HG03025 (cell line): ENCODE results near the gene RPL27.
"Not testable (repeated sequence)": the region's sequence is repeated elsewhere in the genome, so short reads cannot be mapped to it uniquely, and the experiment has no call there.

Experiments used
- ATAC-seq: cut with Tn5 transposase; IDR thresholded peaks from one replicate; pipeline ENCODE4 v1.9.1; 2021; ENCODE audit warnings: mild to moderate bottlenecking, moderate library complexity; ENCODE audit not compliant: unreplicated experiment, low FRiP score

RPL27 gene

DNA sequence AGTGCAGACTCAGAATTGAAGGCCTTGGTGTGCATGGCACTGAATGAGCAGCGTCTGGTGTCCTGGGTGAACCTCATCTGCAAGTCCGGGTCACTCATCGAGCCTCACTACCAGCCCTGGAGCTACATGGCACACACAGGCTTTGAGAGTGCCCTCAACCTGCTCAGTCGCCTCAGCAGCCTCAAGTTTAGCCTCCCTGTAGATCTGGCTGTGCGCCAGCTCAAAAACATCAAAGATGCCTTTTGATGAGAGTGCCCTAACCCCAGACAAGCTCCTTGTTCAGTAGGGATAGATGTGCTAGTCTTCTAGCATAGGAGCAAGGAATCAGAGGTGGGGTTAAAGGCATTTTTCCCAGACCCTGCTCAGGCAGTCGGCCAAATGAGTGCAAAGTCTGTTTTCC, 6.7 kb upstream of the RPL27 start:
- no peak for ATAC-seq

DNA sequence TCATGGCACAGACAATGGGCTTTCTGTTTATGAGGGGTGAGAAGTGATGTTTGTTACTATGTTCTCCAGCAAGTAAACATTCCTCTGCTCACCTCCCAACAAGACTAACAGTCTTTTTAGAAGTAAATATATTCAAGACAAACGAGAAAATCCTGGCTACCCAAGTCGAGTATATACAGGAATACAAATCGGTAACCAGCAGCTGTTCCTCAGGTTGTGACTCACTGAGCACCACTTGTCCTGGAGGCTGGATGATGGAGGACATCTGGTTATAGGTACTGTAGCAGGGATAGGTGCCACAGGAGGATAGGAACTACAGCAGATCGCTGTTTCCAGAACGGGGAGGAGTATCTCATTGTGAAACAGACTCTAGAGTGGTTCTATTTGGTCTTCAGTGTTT, 5.3 kb upstream of the RPL27 start:
- ATAC-seq, result no peak

- not testable (repeated sequence) for ATAC-seq
Observed at GRCh38 chr17:42993913-42994312, 4.3 kb upstream of the RPL27 start.

GRCh38 chr17:42997390-42997983, 732 bp upstream of the RPL27 start:
- ATAC-seq, result no peak

DNA sequence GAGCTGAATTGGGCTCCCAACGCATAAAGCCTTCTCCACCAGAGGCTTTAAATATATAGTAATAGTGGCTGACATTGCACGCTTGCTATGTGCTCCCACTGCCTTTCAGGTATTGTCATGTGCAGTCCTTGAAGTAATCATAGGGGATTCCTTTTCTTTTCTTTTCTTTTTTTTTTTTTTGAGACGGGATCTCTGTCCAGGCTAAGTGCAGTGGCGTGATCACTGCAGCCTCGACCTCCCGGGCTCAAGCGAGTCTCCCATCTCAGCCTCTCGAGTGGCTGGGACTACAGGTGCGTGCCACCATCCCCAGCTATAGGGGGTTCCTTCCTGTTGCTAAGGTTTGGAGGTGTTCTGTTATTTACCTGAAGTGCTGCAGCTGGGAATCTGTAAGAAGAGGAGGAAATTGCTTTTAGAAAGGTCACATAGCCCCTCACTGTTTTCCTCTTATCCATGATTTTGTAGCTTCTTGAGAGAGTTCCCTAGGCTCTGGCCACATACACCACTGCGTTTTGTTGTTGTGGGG, 845 bp downstream of the RPL27 start:
- no peak for ATAC-seq

GRCh38 chr17:43000894-43001293, 2.7 kb downstream of the RPL27 start:
- ATAC-seq, result not testable (repeated sequence)

- no peak for ATAC-seq
Observed at GRCh38 chr17:43003542-43004172, 5.4 kb downstream of the RPL27 start.

DNA sequence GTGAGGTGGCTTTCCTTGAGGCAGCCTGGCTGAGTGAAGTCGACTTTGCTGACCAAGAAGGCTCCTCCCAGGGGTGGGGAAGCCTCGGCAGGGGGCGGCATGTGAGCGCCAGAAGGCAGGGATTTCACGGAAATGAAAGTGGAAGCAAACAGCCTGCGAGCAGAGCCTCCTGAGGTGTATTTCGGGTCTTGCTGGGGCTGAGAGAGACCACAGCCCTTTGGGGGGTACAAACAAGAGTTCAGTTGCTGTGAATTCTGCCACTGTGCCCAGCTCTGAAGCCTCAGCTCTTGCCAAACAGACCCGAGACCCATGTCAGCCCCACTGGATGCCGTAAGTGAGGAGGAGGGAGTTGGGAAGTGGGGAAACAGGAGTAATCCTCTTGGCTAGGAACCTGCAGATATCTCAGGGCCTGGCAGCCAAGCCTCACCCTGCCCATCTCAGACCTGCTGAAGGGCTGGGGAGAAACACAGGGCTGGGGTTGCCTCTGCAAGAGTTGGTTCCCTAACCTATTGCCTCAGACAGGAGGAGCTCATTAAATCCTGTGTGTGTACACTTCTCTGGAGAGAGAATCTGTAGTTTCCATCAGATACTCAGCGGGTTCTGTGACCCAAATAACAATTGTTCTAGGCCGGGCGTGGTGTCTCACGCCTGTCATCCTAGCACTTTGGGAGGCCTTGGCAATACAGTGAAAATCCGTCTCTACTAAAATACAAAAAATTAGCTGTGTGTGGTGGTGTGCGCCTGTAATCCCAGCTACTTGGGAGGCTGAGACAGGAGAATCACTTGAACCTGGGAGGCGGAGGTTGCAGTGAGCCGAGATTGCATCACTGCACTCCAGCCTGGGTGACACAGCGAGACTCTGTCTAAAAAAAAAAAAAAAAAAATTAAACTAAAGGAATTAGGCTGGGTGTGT, 8.7 kb downstream of the RPL27 start, which contains the start of gene IFI35:
Gene IFI35 (plus strand): TSS at position 146 of the 913 bp plus-strand sequence. CDS start 164 bp downstream, at position 310.
- no peak for ATAC-seq

DNA sequence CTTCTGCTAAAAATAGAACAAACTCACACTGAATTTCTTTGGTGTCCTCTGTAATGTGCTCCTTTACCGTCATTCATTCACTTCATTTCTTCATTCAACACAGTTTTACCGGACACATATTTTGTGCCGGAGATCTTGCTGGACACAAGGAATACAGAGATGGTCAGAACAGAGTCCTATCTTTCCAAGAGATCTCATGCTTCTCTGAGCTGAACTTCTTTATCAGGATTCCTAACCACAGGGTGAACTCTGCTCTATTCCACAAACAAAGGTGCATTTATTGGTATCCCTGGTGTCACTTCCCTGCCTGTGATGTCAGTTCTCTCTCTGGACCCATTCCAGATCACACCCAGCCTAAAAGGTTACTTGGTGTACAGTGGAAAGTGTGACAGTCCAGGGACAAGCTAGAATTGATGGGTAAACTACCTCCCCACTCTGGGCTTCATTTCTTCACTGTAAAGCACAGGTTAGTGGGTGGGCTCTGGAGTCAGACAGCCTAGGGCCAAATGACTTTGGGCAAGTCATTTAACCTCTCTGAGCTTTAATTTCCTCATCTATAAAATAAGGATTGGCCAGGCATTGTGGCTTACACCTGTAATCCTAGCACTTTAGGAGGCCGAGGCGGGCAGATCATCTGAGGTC, 12.6 kb downstream of the RPL27 start:
- ATAC-seq, result no peak

- ATAC-seq, result no peak
Observed at GRCh38 chr17:43011728-43012472, 13.7 kb downstream of the RPL27 start.

GRCh38 chr17:43013296-43013695, 15.1 kb downstream of the RPL27 start:
- no peak for ATAC-seq

- ATAC-seq, result no peak
Observed at GRCh38 chr17:43014020-43014648, 15.9 kb downstream of the RPL27 start.

DNA sequence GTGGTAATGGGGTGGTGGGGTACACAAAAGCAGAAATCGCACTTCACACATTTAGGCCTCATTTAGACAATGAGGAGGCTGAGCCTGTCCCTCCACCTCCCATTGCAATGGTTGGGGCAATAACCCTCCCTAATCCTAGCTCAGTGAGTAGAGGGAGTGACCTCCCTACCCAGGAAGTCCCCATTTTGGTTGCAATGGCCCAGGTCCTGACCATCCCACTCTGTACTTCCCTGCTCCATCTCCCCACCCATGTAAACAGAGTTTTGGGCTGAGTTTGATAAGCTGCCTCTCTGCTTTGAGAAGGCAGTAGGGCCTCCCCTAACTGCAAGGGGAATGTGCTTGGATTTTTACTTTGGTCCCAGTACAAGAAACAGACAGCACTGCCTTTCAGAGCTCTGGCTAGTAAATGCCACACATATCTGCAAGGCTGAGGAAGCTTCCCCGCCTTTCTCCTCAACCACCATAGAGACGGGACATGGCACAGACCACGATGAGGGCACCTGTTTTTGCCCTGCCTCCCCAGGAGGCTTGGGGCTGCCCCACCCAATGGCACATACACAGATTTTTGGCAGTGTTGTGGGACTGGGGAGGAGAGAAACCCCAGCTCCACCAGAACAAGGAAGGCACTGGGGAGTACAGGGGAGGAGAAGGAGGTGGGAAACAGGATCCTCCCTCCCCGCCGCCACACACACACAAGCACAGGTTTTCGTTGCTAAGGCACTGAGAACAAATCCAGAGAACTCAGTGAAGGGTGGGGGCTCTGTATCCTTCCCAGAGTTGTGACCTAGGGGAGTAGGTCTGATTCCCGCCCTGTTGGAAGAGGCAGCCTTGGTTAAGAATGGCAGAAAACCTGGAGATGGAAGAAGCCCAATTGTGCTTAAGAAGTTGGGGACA, 16.7 kb downstream of the RPL27 start:
- no peak for ATAC-seq

- no peak for ATAC-seq
Observed at GRCh38 chr17:43015579-43015978, 17.4 kb downstream of the RPL27 start.

DNA sequence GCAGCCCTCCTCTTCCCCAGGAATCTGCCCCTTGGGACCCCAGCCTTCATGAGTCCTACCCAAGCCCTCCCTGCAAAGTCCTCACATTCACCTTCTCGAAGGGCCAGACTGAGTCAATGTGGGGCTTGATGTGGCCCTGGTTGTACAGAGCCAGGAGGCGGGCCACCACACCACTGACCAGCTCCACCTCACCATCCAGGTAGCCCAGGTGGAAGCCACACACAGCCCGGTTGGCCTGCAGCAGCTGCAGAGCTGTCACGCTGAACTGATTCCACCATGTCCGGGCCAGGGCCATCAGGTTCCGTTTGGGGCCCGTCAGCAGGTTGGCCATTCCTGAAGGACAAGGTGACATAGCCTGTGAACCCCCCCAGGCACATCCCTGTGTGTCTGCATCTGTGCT, 18.0 kb downstream of the RPL27 start:
- no peak for ATAC-seq

DNA sequence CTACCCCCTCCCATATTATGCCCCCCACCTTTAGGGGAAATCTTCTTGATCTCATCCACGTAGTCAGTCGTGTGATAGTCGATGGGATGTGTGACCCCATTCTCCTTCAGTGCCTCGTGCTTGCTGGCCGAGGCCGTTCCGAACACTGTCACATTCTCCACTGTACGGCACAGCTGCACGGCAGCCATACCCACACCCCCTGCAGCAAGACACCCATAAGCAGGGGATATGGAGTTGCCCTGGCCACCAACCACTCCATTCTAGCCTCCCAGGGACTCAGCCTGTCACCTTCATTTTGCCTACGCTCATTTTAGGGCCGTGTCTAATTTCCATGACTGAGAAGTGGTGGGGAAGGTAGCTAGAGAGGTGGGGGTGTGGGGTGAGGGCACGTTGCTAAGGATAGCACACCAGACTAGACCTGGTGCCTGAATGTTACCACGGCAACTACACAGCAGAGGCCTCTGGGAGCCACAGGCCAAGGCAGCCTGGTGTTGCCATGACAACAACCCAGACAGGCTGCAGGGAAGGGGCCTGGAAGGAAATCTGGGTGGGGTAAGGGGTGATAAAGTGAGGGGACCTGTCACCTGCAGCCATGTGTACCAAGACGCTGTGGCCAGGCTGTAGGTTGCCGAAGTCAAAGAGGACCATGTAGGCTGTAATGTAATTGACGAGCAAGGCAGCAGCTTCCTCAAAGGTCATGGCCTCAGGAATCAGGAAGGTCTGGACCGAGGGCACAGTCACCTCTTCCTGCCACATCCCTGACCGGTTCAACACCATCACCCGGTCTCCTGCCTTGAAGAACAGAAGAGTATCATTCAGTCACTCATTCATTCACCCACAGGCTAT, 20.0 kb downstream of the RPL27 start:
- no peak for ATAC-seq

- no peak for ATAC-seq
Observed at GRCh38 chr17:43018932-43019331, 20.7 kb downstream of the RPL27 start.

DNA sequence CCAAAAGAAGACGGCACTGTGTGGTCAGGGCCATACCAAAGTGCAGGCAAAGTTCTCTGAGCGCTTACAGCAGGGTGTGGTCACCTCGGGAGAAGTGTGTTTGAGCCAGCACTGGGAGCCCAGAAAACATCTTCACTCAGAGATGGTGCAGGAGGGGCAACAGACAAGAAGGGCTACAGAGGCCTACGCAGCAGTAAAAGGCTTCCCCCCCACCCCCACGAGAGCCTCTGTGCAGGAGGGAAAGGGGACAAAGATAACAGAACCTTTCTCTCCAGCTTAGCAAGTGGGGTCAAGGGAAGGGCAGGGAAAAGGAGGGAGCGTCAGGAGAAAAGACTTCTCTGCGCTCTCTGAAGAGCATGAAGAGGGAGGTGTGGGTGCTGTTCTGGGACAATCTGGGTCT, 21.2 kb downstream of the RPL27 start:
- no peak for ATAC-seq
